D721Med (cell line): ENCODE data around the gene KLKB1.

ENCODE experiments used
- DNase-seq: peaks from one replicate; pipeline ENCODE4 v3.0.0; 2011; ENCODE audit warnings: low spot score; ENCODE audit not compliant: insufficient read length
- FAIRE-seq: peaks from 2 replicates; lab custom pipeline; 2011; peaks lifted over from hg19 to GRCh38; lab: Jason Lieb, UNC
- CTCF ChIP-seq: IDR thresholded peaks from 2 replicates; pipeline ENCODE4 v1.5.1; 2012; ENCODE audit warnings: mild to moderate bottlenecking, control low read depth; ENCODE audit not compliant: insufficient read depth; ENCODE audit errors: missing control alignments

KLKB1 gene

GRCh38 chr4:186227221-186227620 is at the start of gene KLKB1:
Gene KLKB1, plus strand, starts transcription at chr4:186227507. Its CDS starts 689 bp downstream, at chr4:186228196.
- no peak for DNase-seq
- FAIRE-seq, result no peak
- TF ChIP-seq CTCF, result no peak

GRCh38 chr4:186188107-186188506 is 39.2 kb upstream of the KLKB1 start:
- TF ChIP-seq CTCF, result no peak
- FAIRE-seq (no peak), DNase-seq (no peak)

- no peak for TF ChIP-seq CTCF
- no peak for DNase-seq
- no peak for FAIRE-seq
These were observed 37.7 kb upstream of the KLKB1 start for GRCh38 chr4:186189656-186190055.

GRCh38 chr4:186190581-186191199 is 36.6 kb upstream of the KLKB1 start:
- FAIRE-seq (no peak), DNase-seq (no peak)
- no peak for TF ChIP-seq CTCF

- no peak for TF ChIP-seq CTCF
- DNase-seq (peak; percentile 51), FAIRE-seq (no peak)
These were observed 35.9 kb upstream of the KLKB1 start, which contains the start of gene CYP4V2 for GRCh38 chr4:186191200-186192065. Gene CYP4V2, plus strand, starts transcription at chr4:186191567. Its CDS starts 257 bp downstream, at chr4:186191824.

- FAIRE-seq, result no peak
- DNase-seq, result no peak
- TF ChIP-seq CTCF, result no peak
These were observed 35.2 kb upstream of the KLKB1 start for GRCh38 chr4:186192066-186192612.
